GM23338 (cell line): ENCODE data around the gene VPS37C. TPM values are rescaled to one million over a fixed set of nuclear protein-coding genes. Genes with fewer than 3 reads are reported as not detected.

Experiments used
- ATAC-seq: fragments of 200-7000 bp; cut with Tn5 transposase; 3 replicates; pipeline ENCODE4 v1.9.1; 2020
- DNase-seq: peaks from one replicate; pipeline ENCODE4 v3.0.0-alpha.2; 2015; ENCODE audit warnings: low spot score
- H2AFZ ChIP-seq: fragments of 200-600 bp; sonication (generic); 2 replicates; pipeline ENCODE4 v1.8.0; 2016; ENCODE audit warnings: antibody characterized with exemption, mild to moderate bottlenecking, moderate library complexity
- H3F3A ChIP-seq: fragments of 200-600 bp; sonication (generic); replicated peaks from 2 replicates; pipeline ENCODE4 v1.8.0; 2017; ENCODE audit warnings: antibody characterized with exemption, mixed run types, low read depth
- H3K27ac ChIP-seq: fragments of 200-600 bp; sonication (generic); 2 replicates; pipeline ENCODE4 v1.6.1; 2016; ENCODE audit warnings: low read depth
- H3K27me3 ChIP-seq: fragments of 200-600 bp; sonication (generic); 2 replicates; pipeline ENCODE4 v1.8.0; 2016; ENCODE audit warnings: mild to moderate bottlenecking, mixed run types, moderate library complexity; ENCODE audit not compliant: insufficient read depth
- H3K36me3 ChIP-seq: fragments of 200-600 bp; sonication (generic); 2 replicates; pipeline ENCODE4 v1.8.0; 2016; ENCODE audit warnings: mild to moderate bottlenecking; ENCODE audit not compliant: insufficient read depth
- H3K4me1 ChIP-seq: fragments of 200-600 bp; sonication (generic); 2 replicates; pipeline ENCODE4 v1.8.0; 2016; ENCODE audit warnings: mild to moderate bottlenecking, moderate library complexity; ENCODE audit not compliant: insufficient read depth
- H3K4me2 ChIP-seq: fragments of 200-600 bp; sonication (generic); 2 replicates; pipeline ENCODE4 v1.7.1; 2017; ENCODE audit warnings: mixed run types
- H3K4me3 ChIP-seq: fragments of 200-600 bp; sonication (generic); 2 replicates; pipeline ENCODE4 v1.6.1; 2016; ENCODE audit warnings: mixed run types
- H3K79me2 ChIP-seq: fragments of 200-600 bp; sonication (generic); replicated peaks from 2 replicates; pipeline ENCODE4 v1.8.0; 2017; ENCODE audit warnings: mild to moderate bottlenecking; ENCODE audit not compliant: insufficient read depth
- H3K9me2 ChIP-seq: fragments of 200-600 bp; sonication (generic); 2 replicates; pipeline ENCODE4 v1.8.0; 2017; ENCODE audit not compliant: insufficient read depth
- H4K20me1 ChIP-seq: fragments of 200-600 bp; sonication (generic); replicated peaks from 2 replicates; pipeline ENCODE4 v1.8.0; 2017; ENCODE audit warnings: mild to moderate bottlenecking; ENCODE audit not compliant: insufficient read depth
- H3K27ac Mint-ChIP-seq: 2 replicates; pipeline ENCODE4 v1.8.0; 2020; ENCODE audit warnings: inconsistent platforms, mild to moderate bottlenecking, moderate library complexity, mixed read lengths
- H3K27me3 Mint-ChIP-seq: 3 replicates; pipeline ENCODE4 v1.8.0; 2022; ENCODE audit warnings: low read depth, mild to moderate bottlenecking, moderate library complexity, mixed read lengths, inconsistent platforms; ENCODE audit not compliant: insufficient read depth, poor library complexity
- H3K36me3 Mint-ChIP-seq: 3 replicates; pipeline ENCODE4 v1.8.0; 2021; ENCODE audit warnings: low read depth, mild to moderate bottlenecking, inconsistent platforms, moderate library complexity, mixed read lengths
- H3K4me1 Mint-ChIP-seq: 3 replicates; pipeline ENCODE4 v1.8.0; 2020; ENCODE audit warnings: mild to moderate bottlenecking, inconsistent platforms, mixed read lengths
- H3K4me3 Mint-ChIP-seq: 3 replicates; pipeline ENCODE4 v1.8.0; 2021; ENCODE audit warnings: moderate library complexity, mild to moderate bottlenecking, inconsistent platforms, mixed read lengths
- H3K9me3 Mint-ChIP-seq: 3 replicates; pipeline ENCODE4 v1.8.0; 2020; ENCODE audit warnings: moderate library complexity, mild to moderate bottlenecking, inconsistent platforms, mixed read lengths
- CREB1 ChIP-seq: fragments of 250-450 bp; sonication (Bioruptor Pico); IDR thresholded peaks from 2 replicates; pipeline ENCODE4 v1.5.0; 2020; ENCODE audit warnings: low read depth, mild to moderate bottlenecking, moderate library complexity
- NANOG ChIP-seq: IDR thresholded peaks from 2 replicates; pipeline ENCODE4 v1.6.1; 2016; ENCODE audit warnings: antibody characterized with exemption, borderline replicate concordance
- POLR2AphosphoS5 ChIP-seq: IDR thresholded peaks from 2 replicates; pipeline ENCODE4 v1.6.1; 2016; ENCODE audit warnings: antibody characterized with exemption, low read depth
- ZNF331 ChIP-seq: fragments of 250-450 bp; sonication (Bioruptor Pico); IDR thresholded peaks from 2 replicates; pipeline ENCODE4 v1.5.0; 2020; ENCODE audit warnings: low read depth, mild to moderate bottlenecking, moderate library complexity
- polyA plus RNA-seq: library from polyadenylated mRNA; unstranded; fragments of >200 nt; fragmentation: Nextera tagmentation; extraction: Ambion mirVana; gene quantifications from 2 replicates; pipeline ENCODE4 v1.2.1, GENCODE V29; 2016
- total RNA-seq: library from RNA; depleted of rRNA; stranded (reverse); fragments of >200 nt; shearing (Covaris generic); gene quantifications from 2 replicates; pipeline ENCODE4 v1.2.3, GENCODE V29; 2014
- TF ChIP-seq, protein P1 (sequence below), 2 experiments: fragments of 200-600 bp in 1 of 2; sonication (generic) in 1 of 2; conservative IDR thresholded peaks; 2 replicates each; pipeline versions ENCODE4 v1.5.1 to v1.6.1; 2016 to 2017; ENCODE audit warnings: antibody characterized with exemption in 2 of 2, low read depth in 2 of 2, mild to moderate bottlenecking in 2 of 2, moderate library complexity in 1 of 2
- TF ChIP-seq, protein P2 (sequence below): fragments of 250-450 bp; sonication (Bioruptor Pico); IDR thresholded peaks from 2 replicates; pipeline ENCODE4 v1.5.0; 2020; ENCODE audit warnings: mild to moderate bottlenecking, moderate library complexity
- TF ChIP-seq, protein P3 (sequence below): IDR thresholded peaks from one replicate; pipeline ENCODE4 v1.6.1; 2018; ENCODE audit warnings: antibody characterized with exemption; ENCODE audit not compliant: unreplicated experiment

The VPS37C gene
- total and polyA plus RNA-seq, 2 experiments from 2014 or later: 8.8 to 19.4 TPM

DNA sequence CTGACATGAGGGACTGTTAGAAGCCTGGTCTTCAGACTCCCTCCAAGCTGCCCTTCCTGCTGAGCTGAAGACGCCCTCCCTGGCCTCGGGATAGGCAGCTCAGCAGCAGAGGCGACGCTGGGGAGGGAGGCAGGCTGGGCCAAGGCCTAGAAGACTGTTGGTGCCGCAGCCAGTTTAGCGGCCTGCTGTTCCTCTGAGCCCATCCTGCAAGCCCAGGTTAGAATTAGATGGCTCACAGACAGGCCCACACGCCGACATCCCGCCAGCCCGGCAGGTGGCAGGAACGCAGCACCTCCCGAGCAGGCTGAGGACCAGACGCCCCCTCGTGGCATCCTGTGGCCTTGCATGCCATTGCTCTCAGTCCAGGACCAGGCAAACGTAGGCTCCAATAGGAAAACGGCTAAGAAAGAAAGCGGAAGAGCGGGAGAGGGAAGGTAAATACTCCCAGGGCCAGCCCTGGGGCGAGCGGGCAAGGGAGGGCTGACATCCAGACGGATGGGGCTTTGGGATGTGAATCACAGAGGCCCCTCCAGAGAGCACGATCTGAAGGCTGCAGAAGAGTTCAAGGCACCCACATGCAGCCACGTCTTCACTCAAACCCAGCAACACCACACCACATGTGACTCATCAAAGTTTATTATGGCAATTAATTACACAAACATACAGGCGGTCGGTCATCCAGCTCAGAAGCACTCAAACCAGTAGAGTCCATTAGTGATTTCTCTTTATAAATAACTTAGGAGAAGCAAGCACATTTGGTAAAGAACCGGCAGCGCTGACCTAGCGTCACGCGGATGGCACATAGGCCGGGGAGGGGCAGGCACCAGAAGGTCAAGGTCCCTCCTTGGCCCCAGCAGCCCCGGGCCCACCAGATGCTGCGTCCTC lies 31.3 kb downstream of the VPS37C start:
- Histone ChIP-seq H4K20me1 (no peaks in the 10 kb centered on the region), H3K27ac (no peak overlapping the region), H3F3A (no peaks in the 10 kb centered on the region), H3K4me3 (no peak overlapping the region), H3K4me1 (peaks cover 2% of the 10 kb centered on the region; the same call in 1 of the 2 replicates), H3K9me2 (no peaks in the 10 kb centered on the region), H3K27me3 (no peaks in the 10 kb centered on the region), H3K79me2 (no peaks in the 10 kb centered on the region), H3K4me2 (peak overlapping the region; percentile 44; the same call in 1 of the 2 replicates), H3K36me3 (no peaks in the 10 kb centered on the region), H2AFZ (no peak overlapping the region)
- peaks cover 18% of the 10 kb centered on the region for H3K4me1 Mint-ChIP-seq
- TF ChIP-seq POLR2AphosphoS5: 0 out of 2 replicates have a peak, but pooled peaks have one; percentile 19
- TF ChIP-seq ZNF331 (CRISPR knock-in tag): no peak
- TF ChIP-seq, protein P1, sequence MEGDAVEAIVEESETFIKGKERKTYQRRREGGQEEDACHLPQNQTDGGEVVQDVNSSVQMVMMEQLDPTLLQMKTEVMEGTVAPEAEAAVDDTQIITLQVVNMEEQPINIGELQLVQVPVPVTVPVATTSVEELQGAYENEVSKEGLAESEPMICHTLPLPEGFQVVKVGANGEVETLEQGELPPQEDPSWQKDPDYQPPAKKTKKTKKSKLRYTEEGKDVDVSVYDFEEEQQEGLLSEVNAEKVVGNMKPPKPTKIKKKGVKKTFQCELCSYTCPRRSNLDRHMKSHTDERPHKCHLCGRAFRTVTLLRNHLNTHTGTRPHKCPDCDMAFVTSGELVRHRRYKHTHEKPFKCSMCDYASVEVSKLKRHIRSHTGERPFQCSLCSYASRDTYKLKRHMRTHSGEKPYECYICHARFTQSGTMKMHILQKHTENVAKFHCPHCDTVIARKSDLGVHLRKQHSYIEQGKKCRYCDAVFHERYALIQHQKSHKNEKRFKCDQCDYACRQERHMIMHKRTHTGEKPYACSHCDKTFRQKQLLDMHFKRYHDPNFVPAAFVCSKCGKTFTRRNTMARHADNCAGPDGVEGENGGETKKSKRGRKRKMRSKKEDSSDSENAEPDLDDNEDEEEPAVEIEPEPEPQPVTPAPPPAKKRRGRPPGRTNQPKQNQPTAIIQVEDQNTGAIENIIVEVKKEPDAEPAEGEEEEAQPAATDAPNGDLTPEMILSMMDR (conservative IDR thresholded peaks at IDR 0.05; ENCODE audit: low read depth in 2 of 2): peak; percentile 99 to 100
- 0 out of 2 replicates have a peak, but pooled peaks have one; percentile 29 for TF ChIP-seq CREB1 (CRISPR knock-in tag)
- H3K36me3 Mint-ChIP-seq: 0 out of 3 replicates have a peak, but pooled peaks cover 2% of the 10 kb centered on the region
- peak; percentile 96 for DNase-seq
- no peaks in the 10 kb centered on the region for H3K9me3 Mint-ChIP-seq
- H3K27me3 Mint-ChIP-seq: peaks cover 7% of the 10 kb centered on the region
- ATAC-seq: peak; percentile 89
- H3K27ac Mint-ChIP-seq: no peak overlapping the region; the same call in 1 of the 2 replicates
- H3K4me3 Mint-ChIP-seq: no peak overlapping the region; the same call in 2 of the 3 replicates

DNA sequence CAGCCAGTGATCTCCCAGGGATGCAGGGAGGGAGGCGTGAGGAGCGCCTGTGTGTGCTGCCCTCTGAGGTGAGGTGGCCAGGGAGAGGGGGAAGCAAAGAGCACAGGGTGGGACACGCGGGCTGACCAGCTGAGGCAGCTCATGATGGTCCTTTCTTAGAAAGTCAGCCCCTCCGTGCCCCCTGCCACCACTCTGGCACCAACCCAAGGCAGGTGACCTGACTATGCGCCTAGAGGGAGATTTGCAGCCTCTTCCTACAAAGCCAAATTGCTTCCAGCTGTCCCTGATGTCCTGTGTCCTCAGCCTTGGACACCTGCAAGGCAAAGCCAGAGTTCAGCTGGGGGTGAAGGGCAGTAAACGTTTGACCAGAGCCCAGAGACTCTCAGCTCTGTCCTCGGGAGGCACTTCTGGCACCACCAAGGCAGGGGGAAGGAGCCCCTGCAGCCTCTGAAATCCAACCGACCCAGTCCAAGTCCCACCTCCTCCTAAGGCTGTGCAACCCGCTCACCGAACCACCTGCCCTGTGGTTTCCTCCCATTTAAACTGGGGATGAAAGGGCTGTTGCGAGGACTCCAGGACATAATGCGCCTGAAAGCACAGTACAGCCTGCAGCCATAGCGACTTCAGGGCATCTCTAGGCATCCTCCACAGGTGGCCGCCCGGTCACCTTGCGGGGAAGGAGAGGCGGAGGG lies 32.1 kb downstream of the VPS37C start:
- ATAC-seq: peak; percentile 26; the same call in 2 of the 3 replicates
- peaks cover 10% of the 10 kb centered on the region for H3K4me1 Mint-ChIP-seq
- TF ChIP-seq, protein P2, sequence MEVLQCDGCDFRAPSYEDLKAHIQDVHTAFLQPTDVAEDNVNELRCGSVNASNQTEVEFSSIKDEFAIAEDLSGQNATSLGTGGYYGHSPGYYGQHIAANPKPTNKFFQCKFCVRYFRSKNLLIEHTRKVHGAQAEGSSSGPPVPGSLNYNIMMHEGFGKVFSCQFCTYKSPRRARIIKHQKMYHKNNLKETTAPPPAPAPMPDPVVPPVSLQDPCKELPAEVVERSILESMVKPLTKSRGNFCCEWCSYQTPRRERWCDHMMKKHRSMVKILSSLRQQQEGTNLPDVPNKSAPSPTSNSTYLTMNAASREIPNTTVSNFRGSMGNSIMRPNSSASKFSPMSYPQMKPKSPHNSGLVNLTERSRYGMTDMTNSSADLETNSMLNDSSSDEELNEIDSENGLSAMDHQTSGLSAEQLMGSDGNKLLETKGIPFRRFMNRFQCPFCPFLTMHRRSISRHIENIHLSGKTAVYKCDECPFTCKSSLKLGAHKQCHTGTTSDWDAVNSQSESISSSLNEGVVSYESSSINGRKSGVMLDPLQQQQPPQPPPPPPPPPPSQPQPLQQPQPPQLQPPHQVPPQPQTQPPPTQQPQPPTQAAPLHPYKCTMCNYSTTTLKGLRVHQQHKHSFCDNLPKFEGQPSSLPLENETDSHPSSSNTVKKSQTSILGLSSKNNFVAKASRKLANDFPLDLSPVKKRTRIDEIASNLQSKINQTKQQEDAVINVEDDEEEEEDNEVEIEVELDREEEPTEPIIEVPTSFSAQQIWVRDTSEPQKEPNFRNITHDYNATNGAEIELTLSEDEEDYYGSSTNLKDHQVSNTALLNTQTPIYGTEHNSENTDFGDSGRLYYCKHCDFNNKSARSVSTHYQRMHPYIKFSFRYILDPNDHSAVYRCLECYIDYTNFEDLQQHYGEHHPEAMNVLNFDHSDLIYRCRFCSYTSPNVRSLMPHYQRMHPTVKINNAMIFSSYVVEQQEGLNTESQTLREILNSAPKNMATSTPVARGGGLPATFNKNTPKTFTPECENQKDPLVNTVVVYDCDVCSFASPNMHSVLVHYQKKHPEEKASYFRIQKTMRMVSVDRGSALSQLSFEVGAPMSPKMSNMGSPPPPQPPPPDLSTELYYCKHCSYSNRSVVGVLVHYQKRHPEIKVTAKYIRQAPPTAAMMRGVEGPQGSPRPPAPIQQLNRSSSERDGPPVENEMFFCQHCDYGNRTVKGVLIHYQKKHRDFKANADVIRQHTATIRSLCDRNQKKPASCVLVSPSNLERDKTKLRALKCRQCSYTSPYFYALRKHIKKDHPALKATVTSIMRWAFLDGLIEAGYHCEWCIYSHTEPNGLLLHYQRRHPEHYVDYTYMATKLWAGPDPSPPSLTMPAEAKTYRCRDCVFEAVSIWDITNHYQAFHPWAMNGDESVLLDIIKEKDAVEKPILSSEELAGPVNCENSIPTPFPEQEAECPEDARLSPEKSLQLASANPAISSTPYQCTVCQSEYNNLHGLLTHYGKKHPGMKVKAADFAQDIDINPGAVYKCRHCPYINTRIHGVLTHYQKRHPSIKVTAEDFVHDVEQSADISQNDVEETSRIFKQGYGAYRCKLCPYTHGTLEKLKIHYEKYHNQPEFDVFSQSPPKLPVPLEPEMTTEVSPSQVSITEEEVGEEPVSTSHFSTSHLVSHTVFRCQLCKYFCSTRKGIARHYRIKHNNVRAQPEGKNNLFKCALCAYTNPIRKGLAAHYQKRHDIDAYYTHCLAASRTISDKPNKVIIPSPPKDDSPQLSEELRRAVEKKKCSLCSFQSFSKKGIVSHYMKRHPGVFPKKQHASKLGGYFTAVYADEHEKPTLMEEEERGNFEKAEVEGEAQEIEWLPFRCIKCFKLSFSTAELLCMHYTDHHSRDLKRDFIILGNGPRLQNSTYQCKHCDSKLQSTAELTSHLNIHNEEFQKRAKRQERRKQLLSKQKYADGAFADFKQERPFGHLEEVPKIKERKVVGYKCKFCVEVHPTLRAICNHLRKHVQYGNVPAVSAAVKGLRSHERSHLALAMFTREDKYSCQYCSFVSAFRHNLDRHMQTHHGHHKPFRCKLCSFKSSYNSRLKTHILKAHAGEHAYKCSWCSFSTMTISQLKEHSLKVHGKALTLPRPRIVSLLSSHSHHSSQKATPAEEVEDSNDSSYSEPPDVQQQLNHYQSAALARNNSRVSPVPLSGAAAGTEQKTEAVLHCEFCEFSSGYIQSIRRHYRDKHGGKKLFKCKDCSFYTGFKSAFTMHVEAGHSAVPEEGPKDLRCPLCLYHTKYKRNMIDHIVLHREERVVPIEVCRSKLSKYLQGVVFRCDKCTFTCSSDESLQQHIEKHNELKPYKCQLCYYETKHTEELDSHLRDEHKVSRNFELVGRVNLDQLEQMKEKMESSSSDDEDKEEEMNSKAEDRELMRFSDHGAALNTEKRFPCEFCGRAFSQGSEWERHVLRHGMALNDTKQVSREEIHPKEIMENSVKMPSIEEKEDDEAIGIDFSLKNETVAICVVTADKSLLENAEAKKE (CRISPR knock-in tag): no peak
- TF ChIP-seq, protein P3, sequence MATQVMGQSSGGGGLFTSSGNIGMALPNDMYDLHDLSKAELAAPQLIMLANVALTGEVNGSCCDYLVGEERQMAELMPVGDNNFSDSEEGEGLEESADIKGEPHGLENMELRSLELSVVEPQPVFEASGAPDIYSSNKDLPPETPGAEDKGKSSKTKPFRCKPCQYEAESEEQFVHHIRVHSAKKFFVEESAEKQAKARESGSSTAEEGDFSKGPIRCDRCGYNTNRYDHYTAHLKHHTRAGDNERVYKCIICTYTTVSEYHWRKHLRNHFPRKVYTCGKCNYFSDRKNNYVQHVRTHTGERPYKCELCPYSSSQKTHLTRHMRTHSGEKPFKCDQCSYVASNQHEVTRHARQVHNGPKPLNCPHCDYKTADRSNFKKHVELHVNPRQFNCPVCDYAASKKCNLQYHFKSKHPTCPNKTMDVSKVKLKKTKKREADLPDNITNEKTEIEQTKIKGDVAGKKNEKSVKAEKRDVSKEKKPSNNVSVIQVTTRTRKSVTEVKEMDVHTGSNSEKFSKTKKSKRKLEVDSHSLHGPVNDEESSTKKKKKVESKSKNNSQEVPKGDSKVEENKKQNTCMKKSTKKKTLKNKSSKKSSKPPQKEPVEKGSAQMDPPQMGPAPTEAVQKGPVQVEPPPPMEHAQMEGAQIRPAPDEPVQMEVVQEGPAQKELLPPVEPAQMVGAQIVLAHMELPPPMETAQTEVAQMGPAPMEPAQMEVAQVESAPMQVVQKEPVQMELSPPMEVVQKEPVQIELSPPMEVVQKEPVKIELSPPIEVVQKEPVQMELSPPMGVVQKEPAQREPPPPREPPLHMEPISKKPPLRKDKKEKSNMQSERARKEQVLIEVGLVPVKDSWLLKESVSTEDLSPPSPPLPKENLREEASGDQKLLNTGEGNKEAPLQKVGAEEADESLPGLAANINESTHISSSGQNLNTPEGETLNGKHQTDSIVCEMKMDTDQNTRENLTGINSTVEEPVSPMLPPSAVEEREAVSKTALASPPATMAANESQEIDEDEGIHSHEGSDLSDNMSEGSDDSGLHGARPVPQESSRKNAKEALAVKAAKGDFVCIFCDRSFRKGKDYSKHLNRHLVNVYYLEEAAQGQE: no peak
- TF ChIP-seq NANOG: no peak

More for the DNA sequence above, 32.1 kb downstream of the VPS37C start:
- Histone ChIP-seq H3K4me3 (no peak overlapping the region), H3F3A (no peaks in the 10 kb centered on the region), H3K27ac (no peak overlapping the region), H3K27me3 (no peaks in the 10 kb centered on the region), H3K36me3 (no peaks in the 10 kb centered on the region), H3K4me2 (peak overlapping the region; percentile 44; the same call in 1 of the 2 replicates), H3K79me2 (no peaks in the 10 kb centered on the region), H3K9me2 (no peaks in the 10 kb centered on the region), H3K4me1 (0 out of 2 replicates have a peak, but pooled peaks cover 2% of the 10 kb centered on the region), H4K20me1 (no peaks in the 10 kb centered on the region), H2AFZ (no peak overlapping the region)
- Mint-ChIP-seq H3K9me3 (no peaks in the 10 kb centered on the region), H3K27ac (no peak overlapping the region), H3K36me3 (0 out of 3 replicates have a peak, but pooled peaks cover 2% of the 10 kb centered on the region), H3K27me3 (no peaks in the 10 kb centered on the region), H3K4me3 (no peak overlapping the region)
- no peak for DNase-seq
